Neural progenitor cell (in vitro differentiated cells): ENCODE measurements around the gene KAZN. TPM values are rescaled to one million over a fixed set of nuclear protein-coding genes. Genes with fewer than 3 reads are reported as not detected.

ENCODE experiments used
- DNase-seq: peaks from one replicate; pipeline ENCODE4 v3.0.0-alpha.2; 2016; ENCODE audit warnings: low spot score
- H2AFZ ChIP-seq: fragments of 200-600 bp; sonication (generic); replicated peaks from 2 replicates; pipeline ENCODE4 v1.6.1; 2016; ENCODE audit warnings: antibody characterized with exemption
- H3F3A ChIP-seq: fragments of 200-600 bp; sonication (generic); 2 replicates; pipeline ENCODE4 v1.6.1; 2016; ENCODE audit warnings: antibody characterized with exemption, low read depth
- H3K27ac ChIP-seq: fragments of 200-600 bp; sonication (generic); 2 replicates; pipeline ENCODE4 v1.5.1; 2016; ENCODE audit warnings: mild to moderate bottlenecking
- H3K27me3 ChIP-seq: fragments of 200-600 bp; sonication (generic); 2 replicates; pipeline ENCODE4 v1.6.1; 2016; ENCODE audit warnings: mild to moderate bottlenecking, moderate library complexity
- H3K36me3 ChIP-seq: fragments of 200-600 bp; sonication (generic); 2 replicates; pipeline ENCODE4 v1.5.1; 2016
- H3K4me1 ChIP-seq: fragments of 200-600 bp; sonication (generic); 2 replicates; pipeline ENCODE4 v1.6.1; 2016; ENCODE audit warnings: mixed run types
- H3K4me2 ChIP-seq: fragments of 200-600 bp; sonication (generic); 2 replicates; pipeline ENCODE4 v1.6.1; 2016
- H3K4me3 ChIP-seq: fragments of 200-600 bp; sonication (generic); 2 replicates; pipeline ENCODE4 v1.5.1; 2016
- H3K79me2 ChIP-seq: fragments of 200-600 bp; sonication (generic); 2 replicates; pipeline ENCODE4 v1.6.1; 2016; ENCODE audit warnings: low read depth
- H3K9ac ChIP-seq: fragments of 200-600 bp; sonication (generic); 2 replicates; pipeline ENCODE4 v1.6.1; 2016
- H3K9me3 ChIP-seq: fragments of 200-600 bp; sonication (generic); 2 replicates; pipeline ENCODE4 v1.5.1; 2016; ENCODE audit warnings: low read depth
- H4K20me1 ChIP-seq: fragments of 200-600 bp; sonication (generic); 2 replicates; pipeline ENCODE4 v1.6.1; 2016; ENCODE audit warnings: low read depth
- H3K27ac Mint-ChIP-seq: 3 replicates; pipeline ENCODE4 v1.8.0; 2021; ENCODE audit warnings: mixed read lengths
- H3K27me3 Mint-ChIP-seq: 2 replicates; pipeline ENCODE4 v1.8.0; 2022; ENCODE audit warnings: low read depth, mild to moderate bottlenecking, inconsistent platforms, moderate library complexity, mixed read lengths; ENCODE audit not compliant: insufficient read depth
- H3K36me3 Mint-ChIP-seq: 3 replicates; pipeline ENCODE4 v1.8.0; 2021; ENCODE audit warnings: mixed read lengths
- H3K4me1 Mint-ChIP-seq: 3 replicates; pipeline ENCODE4 v1.8.0; 2021; ENCODE audit warnings: mixed read lengths
- H3K4me3 Mint-ChIP-seq: 3 replicates; pipeline ENCODE4 v1.8.0; 2021; ENCODE audit warnings: mild to moderate bottlenecking, moderate library complexity, mixed read lengths
- H3K9me3 Mint-ChIP-seq: 3 replicates; pipeline ENCODE4 v1.8.0; 2020; ENCODE audit warnings: mixed read lengths
- CTCF ChIP-seq: fragments of 200-600 bp; sonication (generic); IDR thresholded peaks from 2 replicates; pipeline ENCODE4 v1.5.1; 2017; ENCODE audit warnings: antibody characterized with exemption, mild to moderate bottlenecking
- EZH2 ChIP-seq: fragments of 200-600 bp; sonication (generic); IDR thresholded peaks from 2 replicates; pipeline ENCODE4 v1.6.1; 2017; ENCODE audit warnings: antibody characterized with exemption, mild to moderate bottlenecking, moderate library complexity
- EZH2phosphoT487 ChIP-seq: fragments of 200-600 bp; sonication (generic); IDR thresholded peaks from 2 replicates; pipeline ENCODE4 v1.6.1; 2017; ENCODE audit warnings: antibody characterized with exemption
- total RNA-seq: library from RNA; depleted of rRNA; stranded (reverse); fragments of >200 nt; gene quantifications from 2 replicates; pipeline ENCODE4 v1.2.3, GENCODE V29; 2015; ENCODE audit warnings: low replicate concordance

KAZN gene
- total RNA-seq, 1 donor from 2014 or later: 6.1 TPM

GRCh38 chr1:15155888-15156741, 557.6 kb downstream of the KAZN start:
- no peak overlapping the region for H2AFZ ChIP-seq
- peaks cover 15% of the 10 kb centered on the region for H3F3A ChIP-seq
- no peaks in the 10 kb centered on the region for H3K9me3 Mint-ChIP-seq
- H4K20me1 ChIP-seq: peaks cover 33% of the 10 kb centered on the region
- no peak overlapping the region for H3K4me2 ChIP-seq
- H3K79me2 ChIP-seq: no peaks in the 10 kb centered on the region
- peaks cover 15% of the 10 kb centered on the region for H3K27me3 Mint-ChIP-seq
- no peak overlapping the region for H3K27ac ChIP-seq
- H3K4me3 Mint-ChIP-seq: peak overlapping the region; percentile 34
- TF ChIP-seq EZH2 (no peak), CTCF (no peak), EZH2phosphoT487 (no peak)
- peaks cover 4% of the 10 kb centered on the region for H3K36me3 Mint-ChIP-seq
- no peaks in the 10 kb centered on the region for H3K9me3 ChIP-seq
- peak overlapping the region; percentile 5 for H3K27ac Mint-ChIP-seq
- H3K4me3 ChIP-seq: no peak overlapping the region
- peaks cover 23% of the 10 kb centered on the region for H3K4me1 ChIP-seq
- no peak for DNase-seq
- no peaks in the 10 kb centered on the region for H3K36me3 ChIP-seq
- peaks cover 58% of the 10 kb centered on the region for H3K4me1 Mint-ChIP-seq
- H3K27me3 ChIP-seq: peaks cover 44% of the 10 kb centered on the region
- no peak overlapping the region for H3K9ac ChIP-seq

- H3F3A ChIP-seq: peaks cover 15% of the 10 kb centered on the region
- Mint-ChIP-seq H3K4me1 (peaks cover 55% of the 10 kb centered on the region), H3K4me3 (peak overlapping the region; percentile 69), H3K27me3 (peaks cover 11% of the 10 kb centered on the region), H3K9me3 (no peaks in the 10 kb centered on the region), H3K36me3 (peaks cover 4% of the 10 kb centered on the region), H3K27ac (no peak overlapping the region)
- peaks cover 27% of the 10 kb centered on the region for H4K20me1 ChIP-seq
- TF ChIP-seq EZH2phosphoT487 (no peak), CTCF (no peak), EZH2 (no peak)
- peak overlapping the region; percentile 15 for H2AFZ ChIP-seq
- no peaks in the 10 kb centered on the region for H3K79me2 ChIP-seq
- H3K4me3 ChIP-seq: no peak overlapping the region
- no peaks in the 10 kb centered on the region for H3K9me3 ChIP-seq
- H3K9ac ChIP-seq: no peak overlapping the region
- peaks cover 36% of the 10 kb centered on the region for H3K27me3 ChIP-seq
- H3K27ac ChIP-seq: no peak overlapping the region
- peak overlapping the region; percentile 25 for H3K4me2 ChIP-seq
- H3K36me3 ChIP-seq: no peaks in the 10 kb centered on the region
- peak; percentile 37 for DNase-seq
- H3K4me1 ChIP-seq: peaks cover 25% of the 10 kb centered on the region
Measured at GRCh38 chr1:15156807-15157380, 558.4 kb downstream of the KAZN start.

GRCh38 chr1:15157524-15158399, 559.3 kb downstream of the KAZN start:
- H3K79me2 ChIP-seq: no peaks in the 10 kb centered on the region
- Mint-ChIP-seq H3K27me3 (peaks cover 11% of the 10 kb centered on the region), H3K27ac (no peak overlapping the region), H3K4me3 (no peak overlapping the region), H3K4me1 (peaks cover 51% of the 10 kb centered on the region), H3K36me3 (peaks cover 4% of the 10 kb centered on the region), H3K9me3 (no peaks in the 10 kb centered on the region)
- no peaks in the 10 kb centered on the region for H3K36me3 ChIP-seq
- TF ChIP-seq EZH2phosphoT487 (no peak), CTCF (no peak), EZH2 (no peak)
- peaks cover 24% of the 10 kb centered on the region for H4K20me1 ChIP-seq
- no peak overlapping the region for H3K9ac ChIP-seq
- H3K27me3 ChIP-seq: peaks cover 28% of the 10 kb centered on the region
- H3K4me1 ChIP-seq: peaks cover 27% of the 10 kb centered on the region
- no peak overlapping the region for H3K27ac ChIP-seq
- peak overlapping the region; percentile 15 for H2AFZ ChIP-seq
- H3K4me2 ChIP-seq: peak overlapping the region; percentile 25
- peaks cover 13% of the 10 kb centered on the region for H3F3A ChIP-seq
- no peaks in the 10 kb centered on the region for H3K9me3 ChIP-seq
- H3K4me3 ChIP-seq: no peak overlapping the region
- no peak for DNase-seq
